K562 (cell line): ENCODE measurements around the gene SDF4. TPM values are rescaled to one million over a fixed set of nuclear protein-coding genes. Genes with fewer than 3 reads are reported as not detected.

Source experiments
- EGR1 ChIP-seq: fragments of 450-650 bp; conservative IDR thresholded peaks from 2 replicates; pipeline ENCODE4 v1.6.1; 2017; ENCODE audit warnings: mild to moderate bottlenecking
- PCBP2 ChIP-seq: fragments of 200-400 bp; formaldehyde crosslinking; IDR thresholded peaks from 2 replicates; pipeline ENCODE4 v1.6.1; 2018; ENCODE audit warnings: low read length, low read depth, mild to moderate bottlenecking, moderate library complexity; ENCODE audit not compliant: poor library complexity, severe bottlenecking
- PHB ChIP-seq: fragments of 250-450 bp; sonication (Bioruptor Pico); IDR thresholded peaks from 2 replicates; pipeline ENCODE4 v1.5.0; 2021
- RBM17 ChIP-seq: fragments of 200-400 bp; formaldehyde crosslinking; IDR thresholded peaks from 2 replicates; pipeline ENCODE4 v1.6.1; 2017; ENCODE audit warnings: low read depth, mild to moderate bottlenecking, low read length, borderline replicate concordance
- SIRT6 ChIP-seq: IDR thresholded peaks from one replicate; pipeline ENCODE4 v1.6.1; 2012; ENCODE audit warnings: low read depth, mild to moderate bottlenecking, control low read depth, inconsistent platforms, low read length, moderate library complexity
- SP2 ChIP-seq: IDR thresholded peaks from 2 replicates; pipeline ENCODE4 v1.6.1; 2011; ENCODE audit warnings: mild to moderate bottlenecking, low read depth, low read length, moderate library complexity; ENCODE audit not compliant: poor library complexity, severe bottlenecking; ENCODE audit errors: extremely low read depth
- SRSF9 ChIP-seq: fragments of 200-400 bp; formaldehyde crosslinking; IDR thresholded peaks from 2 replicates; pipeline ENCODE4 v1.6.1; 2017; ENCODE audit warnings: low read depth, low read length, borderline replicate concordance
- ZNF133 ChIP-seq: fragments of 250-450 bp; sonication (Bioruptor Pico); IDR thresholded peaks from 2 replicates; pipeline ENCODE4 v1.4.0; 2020; ENCODE audit warnings: mild to moderate bottlenecking
- polyA plus RNA-seq, 8 experiments: library from polyadenylated mRNA; depleted of rRNA in 4 of 8; stranded (reverse) in 5 of 8; unstranded in 3 of 8; fragments of >200 nt; fragmentation: Nextera tagmentation in 2 of 8; fragmentation: Illumina TruSeq in 1 of 8; extraction: Ambion mirVana in 2 of 8; extraction: Trizol in 1 of 8; gene quantifications; 2 replicates each; pipeline versions ENCODE4 v1.2.1 to v1.2.3, GENCODE V29; 2011 to 2014; ENCODE audit warnings: inconsistent platforms in 1 of 8, missing spikeins in 1 of 8
- total RNA-seq, 7 experiments: library from RNA; depleted of rRNA in 6 of 7; stranded (reverse); fragments of >200 nt in 6 of 7; fragmentation: Illumina TruSeq in 2 of 7; extraction: Trizol in 2 of 7; gene quantifications; 2 replicates each; pipeline versions ENCODE4 v1.2.1 to v1.2.3, GENCODE V29; 2011 to 2021; ENCODE audit warnings: low replicate concordance in 1 of 7
- TF ChIP-seq, protein P1 (sequence below): sonication (generic); formaldehyde crosslinking; IDR thresholded peaks from 2 replicates; pipeline ENCODE4 v1.8.0; 2022; ENCODE audit warnings: mild to moderate bottlenecking, low read depth, missing genetic modification reagents
- TF ChIP-seq, protein P2 (sequence below): sonication (generic); formaldehyde crosslinking; IDR thresholded peaks from 2 replicates; pipeline ENCODE4 v1.9.0; 2022; ENCODE audit warnings: mild to moderate bottlenecking, missing genetic modification reagents
- TF ChIP-seq, protein P3 (sequence below): fragments of 250-450 bp; sonication (Bioruptor Pico); IDR thresholded peaks from 2 replicates; pipeline ENCODE4 v1.5.1; 2021; ENCODE audit warnings: mild to moderate bottlenecking
- TF ChIP-seq, protein P4 (sequence below): fragments of 250-450 bp; sonication (Bioruptor Pico); IDR thresholded peaks from 2 replicates; pipeline ENCODE4 v1.4.0; 2020
- TF ChIP-seq, protein P5 (sequence below): fragments of 450-650 bp; formaldehyde crosslinking; IDR thresholded peaks from 2 replicates; pipeline ENCODE4 v1.4.0; 2020; ENCODE audit warnings: mild to moderate bottlenecking, moderate library complexity

The SDF4 gene
- total and polyA plus RNA-seq, 9 of the 15 experiments (the other 6 are each of a cell fraction or from before 2014, with no cell fraction given) = 0.35 to 160 (median 65.2) TPM

DNA sequence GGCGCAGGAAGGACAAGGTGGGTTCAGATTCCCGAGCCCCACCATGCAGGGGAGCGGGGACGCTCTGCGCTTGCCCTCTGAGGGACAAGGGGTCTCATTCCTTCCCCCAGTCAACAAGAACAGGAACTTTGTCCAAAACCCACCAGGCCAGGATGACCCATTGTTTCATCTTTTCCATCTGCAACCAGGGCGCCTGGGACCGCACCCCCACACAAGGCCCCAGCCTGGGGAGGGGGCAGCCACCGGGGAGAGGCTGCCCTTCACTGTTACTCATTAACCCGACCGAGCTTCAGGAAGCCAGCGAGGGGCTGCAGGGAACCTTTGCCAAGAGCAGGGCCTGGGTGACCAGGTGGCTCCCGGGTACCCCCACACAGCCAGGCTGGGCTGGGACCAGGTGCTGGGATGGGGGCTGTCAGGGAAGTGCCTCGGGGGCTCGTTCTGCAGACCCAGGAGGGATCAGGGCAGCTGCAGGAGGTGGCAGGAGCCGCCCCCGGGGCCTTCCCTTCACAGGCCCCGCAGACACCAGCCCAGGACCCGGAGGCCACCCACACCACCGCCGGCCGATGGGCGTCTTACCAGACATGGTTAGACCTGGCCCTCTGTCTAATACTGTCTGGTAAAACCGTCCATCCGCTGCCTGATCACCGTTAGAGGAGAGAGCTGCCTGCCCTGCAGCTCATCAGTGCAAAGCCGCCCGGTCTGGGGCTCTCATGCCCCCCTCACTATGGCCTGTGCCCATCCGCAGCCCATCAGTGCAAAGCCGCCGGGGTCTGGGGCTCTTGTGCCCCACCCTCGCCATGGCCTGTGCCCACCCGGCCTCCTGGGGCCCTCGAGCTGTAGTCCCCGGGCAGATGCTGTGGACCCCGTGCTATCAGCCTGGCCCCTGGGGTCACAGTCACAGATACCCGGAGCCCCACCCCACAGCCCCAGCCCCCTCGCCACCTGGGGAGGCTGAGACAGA, 63.1 kb downstream of the SDF4 start (continued):
- TF ChIP-seq SP2 (no peak), EGR1 (no peak), ZNF133 (CRISPR knock-in tag) (no peak), RBM17 (no peak), PHB (CRISPR knock-in tag) (no peak), PCBP2 (no peak), SRSF9 (no peak), SIRT6 (no peak)
- TF ChIP-seq, protein P1, sequence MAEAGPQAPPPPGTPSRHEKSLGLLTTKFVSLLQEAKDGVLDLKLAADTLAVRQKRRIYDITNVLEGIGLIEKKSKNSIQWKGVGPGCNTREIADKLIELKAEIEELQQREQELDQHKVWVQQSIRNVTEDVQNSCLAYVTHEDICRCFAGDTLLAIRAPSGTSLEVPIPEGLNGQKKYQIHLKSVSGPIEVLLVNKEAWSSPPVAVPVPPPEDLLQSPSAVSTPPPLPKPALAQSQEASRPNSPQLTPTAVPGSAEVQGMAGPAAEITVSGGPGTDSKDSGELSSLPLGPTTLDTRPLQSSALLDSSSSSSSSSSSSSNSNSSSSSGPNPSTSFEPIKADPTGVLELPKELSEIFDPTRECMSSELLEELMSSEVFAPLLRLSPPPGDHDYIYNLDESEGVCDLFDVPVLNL = no peak
- TF ChIP-seq, protein P2, sequence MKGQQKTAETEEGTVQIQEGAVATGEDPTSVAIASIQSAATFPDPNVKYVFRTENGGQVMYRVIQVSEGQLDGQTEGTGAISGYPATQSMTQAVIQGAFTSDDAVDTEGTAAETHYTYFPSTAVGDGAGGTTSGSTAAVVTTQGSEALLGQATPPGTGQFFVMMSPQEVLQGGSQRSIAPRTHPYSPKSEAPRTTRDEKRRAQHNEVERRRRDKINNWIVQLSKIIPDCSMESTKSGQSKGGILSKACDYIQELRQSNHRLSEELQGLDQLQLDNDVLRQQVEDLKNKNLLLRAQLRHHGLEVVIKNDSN (CRISPR knock-in tag) = no peak
- TF ChIP-seq, protein P3, sequence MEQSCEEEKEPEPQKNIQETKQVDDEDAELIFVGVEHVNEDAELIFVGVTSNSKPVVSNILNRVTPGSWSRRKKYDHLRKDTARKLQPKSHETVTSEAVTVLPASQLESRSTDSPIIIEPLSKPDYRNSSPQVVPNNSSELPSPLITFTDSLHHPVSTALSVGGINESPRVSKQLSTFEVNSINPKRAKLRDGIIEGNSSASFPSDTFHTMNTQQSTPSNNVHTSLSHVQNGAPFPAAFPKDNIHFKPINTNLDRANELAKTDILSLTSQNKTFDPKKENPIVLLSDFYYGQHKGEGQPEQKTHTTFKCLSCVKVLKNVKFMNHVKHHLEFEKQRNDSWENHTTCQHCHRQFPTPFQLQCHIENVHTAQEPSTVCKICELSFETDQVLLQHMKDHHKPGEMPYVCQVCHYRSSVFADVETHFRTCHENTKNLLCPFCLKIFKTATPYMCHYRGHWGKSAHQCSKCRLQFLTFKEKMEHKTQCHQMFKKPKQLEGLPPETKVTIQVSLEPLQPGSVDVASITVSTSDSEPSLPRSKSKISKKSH (CRISPR knock-in tag) = no peak
- TF ChIP-seq, protein P4, sequence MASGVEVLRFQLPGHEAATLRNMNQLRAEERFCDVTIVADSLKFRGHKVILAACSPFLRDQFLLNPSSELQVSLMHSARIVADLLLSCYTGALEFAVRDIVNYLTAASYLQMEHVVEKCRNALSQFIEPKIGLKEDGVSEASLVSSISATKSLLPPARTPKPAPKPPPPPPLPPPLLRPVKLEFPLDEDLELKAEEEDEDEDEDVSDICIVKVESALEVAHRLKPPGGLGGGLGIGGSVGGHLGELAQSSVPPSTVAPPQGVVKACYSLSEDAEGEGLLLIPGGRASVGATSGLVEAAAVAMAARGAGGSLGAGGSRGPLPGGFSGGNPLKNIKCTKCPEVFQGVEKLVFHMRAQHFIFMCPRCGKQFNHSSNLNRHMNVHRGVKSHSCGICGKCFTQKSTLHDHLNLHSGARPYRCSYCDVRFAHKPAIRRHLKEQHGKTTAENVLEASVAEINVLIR (CRISPR knock-in tag) = no peak
- TF ChIP-seq, protein P5, sequence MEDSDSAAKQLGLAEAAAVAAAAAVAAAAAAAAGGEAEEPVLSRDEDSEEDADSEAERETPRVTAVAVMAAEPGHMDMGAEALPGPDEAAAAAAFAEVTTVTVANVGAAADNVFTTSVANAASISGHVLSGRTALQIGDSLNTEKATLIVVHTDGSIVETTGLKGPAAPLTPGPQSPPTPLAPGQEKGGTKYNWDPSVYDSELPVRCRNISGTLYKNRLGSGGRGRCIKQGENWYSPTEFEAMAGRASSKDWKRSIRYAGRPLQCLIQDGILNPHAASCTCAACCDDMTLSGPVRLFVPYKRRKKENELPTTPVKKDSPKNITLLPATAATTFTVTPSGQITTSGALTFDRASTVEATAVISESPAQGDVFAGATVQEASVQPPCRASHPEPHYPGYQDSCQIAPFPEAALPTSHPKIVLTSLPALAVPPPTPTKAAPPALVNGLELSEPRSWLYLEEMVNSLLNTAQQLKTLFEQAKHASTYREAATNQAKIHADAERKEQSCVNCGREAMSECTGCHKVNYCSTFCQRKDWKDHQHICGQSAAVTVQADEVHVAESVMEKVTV = no peak
- TF ChIP-seq, all 486 proteins: peak for 0
